Measurements from ENCODE around the gene HOXC10. TPM values are rescaled to one million over a fixed set of nuclear protein-coding genes. Genes with fewer than 3 reads are reported as not detected.

Gene HOXC10
- total RNA-seq, 4 donors from 2014 or later, result 7.6 to 20.9 (median 12.0) TPM

DNA sequence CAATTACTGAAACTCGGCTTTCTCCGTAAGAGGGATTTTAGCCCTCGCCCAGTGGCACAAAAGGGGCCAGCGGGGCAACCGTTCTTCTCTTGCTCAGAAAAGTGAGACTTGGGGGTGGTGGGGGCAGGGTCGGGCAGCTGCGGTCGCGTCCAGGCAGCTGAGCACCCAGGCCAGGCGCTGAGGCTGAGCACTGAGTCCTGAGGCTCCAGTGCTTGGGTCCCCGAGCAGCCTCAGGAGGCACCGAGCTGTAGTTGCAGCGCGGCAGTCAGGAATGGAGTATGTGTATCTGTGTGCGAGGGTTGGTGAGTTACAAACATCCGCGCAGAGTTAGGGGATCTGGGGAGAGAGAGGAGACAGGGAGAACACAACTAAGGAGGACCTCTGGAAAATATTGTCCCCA lies 39.2 kb downstream of the HOXC10 start:
- TF ChIP-seq, protein P1, sequence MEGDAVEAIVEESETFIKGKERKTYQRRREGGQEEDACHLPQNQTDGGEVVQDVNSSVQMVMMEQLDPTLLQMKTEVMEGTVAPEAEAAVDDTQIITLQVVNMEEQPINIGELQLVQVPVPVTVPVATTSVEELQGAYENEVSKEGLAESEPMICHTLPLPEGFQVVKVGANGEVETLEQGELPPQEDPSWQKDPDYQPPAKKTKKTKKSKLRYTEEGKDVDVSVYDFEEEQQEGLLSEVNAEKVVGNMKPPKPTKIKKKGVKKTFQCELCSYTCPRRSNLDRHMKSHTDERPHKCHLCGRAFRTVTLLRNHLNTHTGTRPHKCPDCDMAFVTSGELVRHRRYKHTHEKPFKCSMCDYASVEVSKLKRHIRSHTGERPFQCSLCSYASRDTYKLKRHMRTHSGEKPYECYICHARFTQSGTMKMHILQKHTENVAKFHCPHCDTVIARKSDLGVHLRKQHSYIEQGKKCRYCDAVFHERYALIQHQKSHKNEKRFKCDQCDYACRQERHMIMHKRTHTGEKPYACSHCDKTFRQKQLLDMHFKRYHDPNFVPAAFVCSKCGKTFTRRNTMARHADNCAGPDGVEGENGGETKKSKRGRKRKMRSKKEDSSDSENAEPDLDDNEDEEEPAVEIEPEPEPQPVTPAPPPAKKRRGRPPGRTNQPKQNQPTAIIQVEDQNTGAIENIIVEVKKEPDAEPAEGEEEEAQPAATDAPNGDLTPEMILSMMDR (IDR thresholded peaks at IDR 0.05; ENCODE audit: low read depth), result no peak

DNA sequence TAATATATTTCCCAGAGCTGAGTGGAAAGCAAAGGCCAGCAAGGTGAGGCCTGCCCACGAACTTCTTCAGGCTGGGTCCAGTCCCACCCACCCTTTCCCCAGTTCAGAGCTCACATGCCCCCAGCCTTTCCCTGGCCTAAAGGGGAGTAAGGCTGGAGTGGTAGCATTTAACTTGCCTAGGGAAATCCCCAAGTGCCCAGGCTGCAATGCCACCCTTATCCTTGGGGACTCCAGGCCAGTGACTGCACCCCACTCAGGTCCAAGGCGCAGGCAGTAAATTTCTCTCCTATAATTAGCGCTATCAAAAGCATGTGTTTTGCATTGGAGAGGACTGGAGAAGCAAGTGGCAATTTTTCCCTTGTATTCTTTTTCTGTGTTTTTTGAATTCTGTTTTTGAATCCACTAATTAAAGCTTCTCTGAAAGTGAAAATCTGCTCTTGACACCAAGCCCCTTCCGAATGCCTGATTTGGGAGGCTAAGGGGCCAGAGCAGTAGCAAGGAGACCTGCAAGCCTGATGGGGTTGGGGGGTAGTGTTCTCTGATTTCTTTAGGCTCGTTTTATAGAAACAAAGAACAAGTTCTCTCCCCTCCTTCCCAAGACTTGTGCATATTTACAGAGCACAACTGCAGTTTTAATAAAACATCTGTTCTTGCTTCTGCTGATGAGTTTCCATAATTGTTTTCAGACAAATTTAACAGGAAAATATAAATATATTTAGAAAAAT lies 39.8 kb downstream of the HOXC10 start:
- TF ChIP-seq, protein P1 (IDR thresholded peaks at IDR 0.05; ENCODE audit: low read depth), result no peak

DNA sequence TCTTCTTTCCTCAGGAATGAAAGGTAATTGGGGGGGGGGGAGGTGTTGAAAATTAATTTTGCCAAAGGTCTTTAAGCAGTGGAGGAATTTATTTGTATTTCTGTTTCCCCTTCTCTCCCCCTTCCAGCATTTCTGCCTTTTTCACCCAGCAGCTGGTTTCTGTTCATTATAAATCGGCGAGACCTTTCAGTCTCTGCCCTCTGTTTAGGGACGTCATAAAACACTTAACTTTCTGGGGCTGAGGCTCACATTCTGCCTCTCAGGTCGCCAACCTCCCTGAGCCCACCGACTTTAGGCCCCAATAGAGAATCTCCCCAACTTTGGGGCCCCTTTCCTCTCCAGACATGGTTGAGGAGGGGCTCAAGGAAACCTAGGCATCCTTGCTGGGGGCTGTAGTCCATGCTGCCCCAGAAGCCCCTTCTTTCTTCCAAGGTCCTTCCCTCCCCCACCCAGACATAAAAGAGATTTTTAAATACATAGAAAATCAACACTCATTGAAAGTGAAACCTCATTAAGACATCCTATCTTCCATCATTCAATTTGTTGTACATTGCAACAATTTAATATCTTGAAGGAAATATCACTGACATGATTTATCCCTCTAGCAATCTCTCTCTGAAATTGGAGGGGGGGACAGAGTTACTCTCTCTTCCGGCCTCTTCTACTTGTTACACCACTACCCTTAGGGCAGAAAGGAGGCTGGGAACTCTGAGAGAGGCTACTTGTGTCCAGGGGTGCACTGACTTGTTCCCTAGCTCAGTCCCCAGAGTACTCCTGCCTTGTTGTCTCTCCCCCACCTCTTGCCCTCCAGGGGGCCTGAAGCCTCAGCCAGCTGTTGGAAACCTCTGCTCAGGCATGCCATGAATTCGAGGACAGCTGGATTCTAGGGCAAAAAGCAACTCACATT lies 40.8 kb downstream of the HOXC10 start:
- TF ChIP-seq, protein P1 (IDR thresholded peaks at IDR 0.05; ENCODE audit: low read depth), result no peak

DNA sequence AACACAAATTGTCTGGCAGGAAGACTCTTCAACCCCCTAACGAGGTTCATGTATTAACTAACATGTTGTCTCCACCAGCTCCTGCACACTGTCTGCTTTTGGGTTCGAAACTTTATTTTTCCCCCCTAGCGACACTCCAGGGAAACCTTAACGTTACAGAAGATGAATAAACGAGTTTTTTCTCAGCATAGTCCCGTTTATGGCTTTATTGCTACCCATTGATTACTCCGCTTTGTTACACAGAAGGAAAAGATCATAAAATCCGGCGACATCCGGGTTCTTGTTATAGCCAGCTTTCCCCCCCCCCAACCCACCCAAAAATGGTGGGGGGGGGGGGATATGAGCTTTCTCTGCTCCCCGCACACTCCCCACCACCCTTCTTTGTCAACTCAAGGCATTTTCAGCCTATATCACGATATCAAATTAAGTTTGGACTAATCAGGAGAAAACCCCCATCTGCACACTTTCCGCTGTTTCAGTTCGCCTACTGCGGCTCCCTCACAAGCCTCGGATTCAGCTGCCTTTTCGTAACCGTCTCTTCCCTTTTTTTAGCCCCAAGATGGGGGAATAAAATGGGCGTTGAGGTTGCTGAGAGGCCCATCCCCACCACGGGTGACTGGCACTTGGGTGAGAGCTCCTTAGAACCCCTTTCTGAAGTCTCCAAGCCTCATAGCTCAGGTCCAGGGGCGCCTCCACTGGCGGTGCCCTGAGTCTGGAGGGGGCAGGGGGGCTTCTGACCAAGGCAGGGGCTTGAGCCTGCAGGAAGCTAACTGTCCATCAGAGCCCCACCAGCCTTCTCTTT lies 41.9 kb downstream of the HOXC10 start:
- TF ChIP-seq, protein P1 (IDR thresholded peaks at IDR 0.05; ENCODE audit: low read depth), result no peak

DNA sequence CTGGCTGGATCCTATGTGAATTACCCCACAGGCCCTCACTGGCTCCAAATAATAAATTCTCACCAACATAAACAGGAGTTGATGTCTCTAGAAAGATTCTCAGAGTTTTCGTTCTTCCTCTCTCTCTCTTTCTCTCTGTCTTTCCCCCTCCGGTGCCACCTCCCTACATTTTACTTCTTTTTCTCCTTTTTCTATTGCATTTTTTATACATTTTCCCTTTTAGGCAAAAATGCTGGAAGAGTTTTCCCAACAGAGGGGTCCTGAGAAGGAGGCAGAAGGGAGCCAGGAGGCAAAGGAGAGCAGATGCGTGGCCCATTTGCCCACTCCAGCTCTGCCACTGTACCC lies 42.5 kb downstream of the HOXC10 start:
- TF ChIP-seq, protein P1 (IDR thresholded peaks at IDR 0.05; ENCODE audit: low read depth), result no peak

DNA sequence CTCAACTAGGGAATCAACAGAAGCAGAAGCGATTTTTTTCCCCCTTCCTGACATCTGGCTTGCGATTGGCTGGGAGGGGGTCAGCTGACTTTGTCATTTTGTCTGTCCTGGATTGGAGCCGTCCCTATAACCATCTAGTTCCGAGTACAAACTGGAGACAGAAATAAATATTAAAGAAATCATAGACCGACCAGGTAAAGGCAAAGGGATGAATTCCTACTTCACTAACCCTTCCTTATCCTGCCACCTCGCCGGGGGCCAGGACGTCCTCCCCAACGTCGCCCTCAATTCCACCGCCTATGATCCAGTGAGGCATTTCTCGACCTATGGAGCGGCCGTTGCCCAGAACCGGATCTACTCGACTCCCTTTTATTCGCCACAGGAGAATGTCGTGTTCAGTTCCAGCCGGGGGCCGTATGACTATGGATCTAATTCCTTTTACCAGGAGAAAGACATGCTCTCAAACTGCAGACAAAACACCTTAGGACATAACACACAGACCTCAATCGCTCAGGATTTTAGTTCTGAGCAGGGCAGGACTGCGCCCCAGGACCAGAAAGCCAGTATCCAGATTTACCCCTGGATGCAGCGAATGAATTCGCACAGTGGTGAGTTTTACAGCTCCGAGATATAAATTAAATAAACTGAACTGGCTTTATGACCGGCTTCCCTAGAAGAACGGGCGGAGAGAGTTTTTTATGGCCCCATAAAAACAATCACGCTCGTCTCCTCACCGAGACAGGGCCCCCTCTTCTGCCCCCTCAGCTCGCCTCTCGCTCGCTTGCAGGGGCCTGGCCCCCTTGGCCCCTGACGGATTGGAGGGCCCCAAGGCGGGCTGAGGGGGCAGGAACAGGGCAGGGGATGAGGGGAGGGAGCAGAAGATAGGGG lies 43.6 kb downstream of the HOXC10 start, which contains the start of gene HOXC6:
TSS of gene HOXC6 (plus strand) at position 127 of the 888 bp plus-strand sequence. CDS start at position 209, 82 bp downstream.
- TF ChIP-seq, protein P1 (IDR thresholded peaks at IDR 0.05; ENCODE audit: low read depth), result no peak

Data from subcutaneous adipose tissue (tissue), 4 donors.